HG02973 (cell line): ENCODE data around the gene STK32B.
"Not testable (repeated sequence)": the region's sequence is repeated elsewhere in the genome, so short reads cannot be mapped to it uniquely, and the experiment has no call there.

Source experiments
- ATAC-seq: cut with Tn5 transposase; IDR thresholded peaks from one replicate; pipeline ENCODE4 v1.9.1; 2021; ENCODE audit warnings: moderate library complexity; ENCODE audit not compliant: unreplicated experiment

Gene STK32B

DNA sequence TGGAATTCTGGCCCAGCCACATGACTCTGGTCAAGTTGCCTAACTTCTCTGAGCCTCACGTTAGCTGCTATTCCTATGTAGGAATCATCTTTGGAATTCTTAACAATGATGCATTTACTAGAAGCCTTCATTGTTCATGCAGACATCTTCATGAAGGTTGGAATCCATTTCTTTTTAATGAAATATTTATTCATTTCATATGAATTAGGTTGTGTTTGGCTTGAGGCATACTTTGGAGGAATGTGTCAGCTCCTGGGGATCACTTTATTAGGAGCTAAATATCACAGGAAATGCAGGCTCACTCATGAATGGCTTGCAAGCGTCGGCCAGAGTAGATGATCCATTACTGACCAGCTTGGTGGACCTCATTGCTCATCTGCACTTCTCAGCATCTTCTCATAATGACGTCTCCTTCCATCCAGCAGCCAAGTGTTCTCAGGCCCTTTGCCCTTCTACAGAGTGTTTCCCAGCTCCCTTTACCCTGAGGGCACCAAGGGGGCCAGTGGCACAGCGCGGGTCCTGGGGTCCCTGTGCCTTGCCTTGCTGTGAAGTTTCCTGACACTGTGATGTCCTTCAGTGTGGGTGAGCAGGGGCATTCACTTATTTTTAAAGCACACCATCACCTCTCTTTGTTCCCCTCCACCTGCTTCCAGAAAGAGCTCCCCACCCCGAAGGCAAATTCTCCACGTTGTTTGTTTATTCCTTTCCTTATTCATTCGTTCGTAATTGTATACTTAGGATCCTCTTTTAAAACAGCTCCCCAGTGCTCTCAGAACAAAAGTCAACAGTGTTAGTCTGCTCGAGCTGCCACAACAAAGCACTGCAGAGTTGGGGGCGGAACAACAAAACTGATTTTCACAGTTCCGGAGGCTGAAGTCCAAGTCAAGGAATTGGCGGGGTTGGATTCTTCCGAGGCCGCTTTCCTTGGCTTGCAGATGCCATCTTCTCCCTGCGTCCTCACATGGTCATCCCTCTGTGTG is 106.8 kb downstream of the STK32B start:
- ATAC-seq = no peak

DNA sequence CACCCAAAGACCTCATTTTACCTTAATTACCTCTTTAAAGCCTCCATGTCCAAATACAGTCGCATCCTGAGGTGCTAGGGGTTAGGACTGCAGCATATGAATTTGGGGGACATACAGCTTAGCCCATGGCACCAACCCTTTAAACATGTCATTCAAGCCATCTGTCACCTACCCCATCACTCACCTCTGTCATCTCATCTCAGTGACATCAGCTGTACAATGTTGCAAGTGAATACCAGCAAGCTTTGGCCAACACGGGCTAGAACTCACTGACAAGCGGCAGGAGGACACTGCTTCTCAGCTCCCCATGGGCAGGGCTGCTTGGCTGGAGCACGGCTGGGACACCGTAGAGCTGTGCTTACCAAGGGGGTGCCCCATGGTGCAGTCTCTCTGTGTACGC is 107.5 kb downstream of the STK32B start:
- no peak for ATAC-seq

DNA sequence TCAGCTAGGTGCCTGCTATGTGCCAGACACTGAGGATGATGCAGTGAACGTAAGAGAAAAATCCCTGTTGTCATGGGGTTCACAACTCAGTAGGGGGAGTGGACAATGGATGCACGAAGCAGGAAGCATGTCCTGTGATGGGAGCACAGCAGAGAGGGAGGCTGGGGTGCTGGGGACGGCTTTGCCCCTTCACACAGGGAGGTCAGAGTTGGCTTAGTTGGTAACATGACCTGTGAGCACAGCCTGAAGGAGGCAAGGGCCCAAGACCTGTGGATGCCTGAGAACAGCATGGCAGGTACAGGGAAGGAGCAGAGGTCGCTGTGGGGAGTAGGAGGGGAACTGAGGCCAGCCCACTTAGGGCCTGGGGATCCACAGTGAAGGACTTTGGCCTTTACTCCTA is 109.4 kb downstream of the STK32B start:
- no peak for ATAC-seq

DNA sequence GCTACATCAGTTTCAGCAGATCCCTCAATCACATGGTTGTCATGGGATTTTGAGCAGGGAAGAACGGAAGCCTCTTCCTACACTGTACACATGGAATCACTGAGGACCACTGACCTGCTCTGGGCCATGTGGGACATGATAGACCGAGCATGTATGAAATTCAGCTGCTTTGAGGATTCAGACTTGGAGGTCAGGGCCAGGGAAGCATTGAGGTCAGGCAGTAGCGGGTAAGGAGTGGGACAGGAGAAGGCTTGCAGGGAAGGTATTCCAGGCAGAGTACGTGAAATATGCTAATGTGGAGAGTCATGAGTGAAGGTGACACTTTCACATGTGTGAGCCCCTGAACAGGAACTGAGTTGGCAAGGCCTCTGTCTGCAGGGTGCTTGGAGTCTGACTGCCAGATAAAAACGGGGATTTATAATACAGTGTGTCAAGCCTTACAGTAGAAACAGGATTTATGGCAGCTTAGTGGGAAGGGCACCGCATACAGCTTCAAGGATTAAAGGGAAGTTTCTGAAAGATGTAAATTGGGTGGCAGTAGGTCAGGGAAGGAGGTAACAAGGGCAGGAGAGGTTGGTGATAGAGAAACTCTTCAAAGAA is 111.7 kb downstream of the STK32B start:
- no peak for ATAC-seq

DNA sequence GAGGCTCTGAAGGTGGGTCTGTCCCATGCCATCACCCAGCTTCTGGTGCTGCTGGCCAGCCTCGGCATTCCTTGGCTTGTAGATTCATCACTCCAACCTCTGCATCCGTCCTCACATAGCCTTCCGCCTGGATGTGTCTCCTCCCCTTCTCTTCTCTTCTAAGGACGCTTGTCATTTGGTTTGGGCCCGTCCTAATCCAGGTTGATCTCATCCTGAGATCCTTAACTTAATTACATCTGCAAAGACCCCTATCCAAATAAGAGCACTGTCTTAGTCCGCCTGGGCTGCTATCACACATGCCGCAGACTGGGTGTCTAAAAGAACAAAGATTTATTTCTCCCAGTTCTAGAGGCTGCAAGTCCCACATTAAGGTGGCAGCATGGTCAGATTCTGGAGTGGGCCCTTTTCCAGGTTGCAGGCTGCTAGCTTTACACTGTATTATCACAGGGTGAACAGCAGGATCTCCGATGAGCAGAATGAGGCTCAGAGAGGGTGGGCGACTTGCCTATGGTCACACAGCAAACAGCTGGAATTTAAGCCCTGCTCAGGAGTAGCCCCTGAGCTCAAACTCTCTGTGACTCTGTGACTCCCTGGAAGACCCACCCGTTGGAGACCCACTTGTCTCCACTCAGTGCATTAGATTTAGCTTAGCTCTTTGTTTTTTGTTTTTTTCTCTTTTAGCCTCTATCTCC is 113.1 kb downstream of the STK32B start:
- no peak for ATAC-seq

DNA sequence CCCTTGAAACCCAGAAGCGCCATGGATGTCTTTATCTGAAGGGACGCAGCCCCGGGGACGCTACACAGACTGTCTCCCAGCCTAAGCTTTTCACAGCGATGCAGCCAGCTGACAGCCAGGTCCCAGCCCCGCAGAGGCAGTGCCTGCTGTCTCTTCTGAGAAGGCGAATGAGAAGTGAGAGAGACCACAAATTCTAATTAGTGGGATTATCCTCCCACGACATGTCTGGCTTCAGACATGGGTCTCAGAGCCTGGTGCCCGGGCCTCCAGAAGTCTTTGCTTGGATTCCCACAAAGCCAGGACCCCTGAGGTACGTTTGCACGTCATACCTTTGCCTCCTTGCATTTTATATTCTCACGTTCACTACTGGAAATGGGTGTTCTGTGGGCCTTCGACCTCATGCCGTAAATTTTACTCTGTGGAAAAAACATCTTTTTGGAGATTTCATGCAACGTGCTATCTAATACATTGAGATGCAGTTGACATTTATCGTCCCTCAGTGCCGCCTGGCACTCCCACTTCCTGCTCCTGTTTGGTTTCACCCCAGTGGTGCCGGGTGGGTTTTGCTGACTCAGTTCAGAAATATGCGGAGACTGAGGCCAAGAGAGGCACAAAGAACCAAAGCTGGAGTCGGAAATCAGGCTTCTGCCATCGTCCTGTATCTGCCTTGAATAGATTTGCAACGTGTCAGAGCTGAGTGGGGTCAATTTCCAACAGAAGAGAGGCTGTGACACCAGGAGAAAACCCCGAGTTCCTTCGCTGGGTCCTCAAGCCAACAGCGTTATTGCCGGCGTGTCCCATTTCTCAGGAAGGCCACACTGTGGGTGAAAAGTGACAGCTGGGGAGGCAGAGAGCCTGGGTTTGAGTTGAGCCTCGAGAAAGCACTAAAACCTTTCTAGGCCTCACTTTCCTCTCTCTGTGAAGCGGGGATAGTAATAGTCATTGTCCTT is 114.4 kb downstream of the STK32B start:
- ATAC-seq = no peak

DNA sequence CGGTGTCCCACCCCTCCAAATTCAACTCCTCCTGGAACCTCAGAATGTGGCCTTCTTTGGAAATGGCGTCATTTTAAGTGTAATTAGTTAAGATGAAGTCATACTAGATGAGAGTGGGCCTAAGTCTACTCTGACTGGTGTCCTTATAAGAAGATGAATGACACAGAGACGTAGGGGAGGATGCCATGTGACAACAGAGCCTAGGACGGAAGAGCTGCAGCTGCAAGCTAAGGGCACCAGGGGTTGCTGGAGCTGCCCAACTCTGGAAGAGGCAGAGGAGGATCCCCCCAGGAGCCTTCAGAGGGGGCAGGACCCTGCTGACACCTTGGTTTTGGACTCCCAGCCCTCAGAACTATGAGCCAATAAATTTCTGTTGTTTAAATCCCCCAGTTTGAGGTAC is 115.1 kb downstream of the STK32B start:
- no peak for ATAC-seq

DNA sequence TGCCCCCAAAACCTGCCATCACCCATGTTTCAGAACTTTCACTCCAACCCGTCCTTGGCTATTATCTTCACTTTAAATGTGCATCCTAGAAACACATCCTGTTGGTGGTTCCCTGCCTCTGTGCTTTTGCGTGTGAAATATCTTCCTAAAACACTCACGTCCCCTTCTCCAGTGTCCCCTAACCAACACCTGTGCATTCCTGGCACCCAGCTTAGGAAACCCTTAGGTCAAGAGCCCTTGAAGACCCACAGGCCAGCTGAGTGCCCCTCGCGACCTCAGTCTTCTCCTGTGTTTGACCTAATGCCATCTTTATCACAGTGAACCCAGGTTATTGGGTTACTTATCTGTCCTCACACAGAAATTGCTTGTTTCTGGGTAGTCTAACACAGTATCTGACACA is 117.6 kb downstream of the STK32B start:
- ATAC-seq = no peak

DNA sequence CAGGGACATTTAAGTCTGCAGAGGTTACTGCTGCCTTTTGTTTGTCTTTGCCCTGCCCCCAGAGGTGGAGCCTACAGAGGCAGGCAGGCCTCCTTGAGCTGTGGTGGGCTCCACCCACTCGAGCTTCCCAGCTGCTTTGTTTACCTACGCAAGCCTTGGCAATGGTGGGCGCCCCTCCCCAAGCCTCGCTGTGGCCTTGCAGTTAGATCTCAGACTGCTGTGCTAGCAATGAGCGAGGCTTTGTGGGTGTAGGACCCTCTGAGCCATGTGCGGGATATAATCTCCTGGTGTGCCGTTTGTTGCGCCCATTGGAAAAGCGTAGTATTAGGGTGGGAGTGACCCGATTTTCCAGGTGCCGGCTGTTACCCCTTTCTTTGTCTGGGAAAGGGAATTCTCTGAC is 124.6 kb downstream of the STK32B start:
- not testable (repeated sequence) for ATAC-seq

DNA sequence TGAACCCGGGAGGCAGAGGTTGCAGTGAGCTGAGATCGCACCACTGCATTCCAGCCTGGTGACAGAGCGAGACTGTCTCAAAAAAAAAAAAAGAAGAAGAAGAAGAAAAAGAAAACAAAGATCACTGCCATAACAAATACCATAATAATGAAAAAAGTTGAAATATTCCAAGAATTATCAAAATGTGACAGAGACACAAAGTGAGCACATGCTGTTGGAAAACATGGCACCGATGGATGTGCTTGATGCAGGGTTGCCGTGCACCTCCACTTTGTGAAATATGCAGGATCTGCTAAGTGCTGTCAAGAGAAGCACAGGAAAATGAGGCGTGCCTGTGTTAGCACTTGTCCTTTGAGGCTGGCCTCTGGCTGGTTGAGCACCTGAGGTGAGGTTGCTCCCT is 133.3 kb downstream of the STK32B start:
- no peak for ATAC-seq

DNA sequence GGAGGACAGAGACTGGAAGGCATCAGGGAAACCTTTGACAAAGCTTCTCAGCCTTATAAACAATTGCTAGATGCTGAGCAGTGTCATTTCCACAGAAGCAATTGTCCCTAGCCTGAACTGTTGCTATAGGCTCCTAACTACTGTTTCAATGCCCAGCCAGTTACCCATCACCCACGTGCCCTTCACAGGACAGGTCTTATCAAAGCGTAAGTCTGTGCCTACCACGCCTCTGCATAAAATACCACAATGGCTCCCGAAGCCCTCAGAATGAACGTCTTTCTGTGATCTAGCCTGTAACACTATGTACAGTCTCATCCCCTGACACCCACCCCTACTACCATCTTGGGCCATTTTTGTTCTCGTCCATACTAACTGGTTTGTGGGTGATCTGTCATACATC is 134.3 kb downstream of the STK32B start:
- no peak for ATAC-seq

DNA sequence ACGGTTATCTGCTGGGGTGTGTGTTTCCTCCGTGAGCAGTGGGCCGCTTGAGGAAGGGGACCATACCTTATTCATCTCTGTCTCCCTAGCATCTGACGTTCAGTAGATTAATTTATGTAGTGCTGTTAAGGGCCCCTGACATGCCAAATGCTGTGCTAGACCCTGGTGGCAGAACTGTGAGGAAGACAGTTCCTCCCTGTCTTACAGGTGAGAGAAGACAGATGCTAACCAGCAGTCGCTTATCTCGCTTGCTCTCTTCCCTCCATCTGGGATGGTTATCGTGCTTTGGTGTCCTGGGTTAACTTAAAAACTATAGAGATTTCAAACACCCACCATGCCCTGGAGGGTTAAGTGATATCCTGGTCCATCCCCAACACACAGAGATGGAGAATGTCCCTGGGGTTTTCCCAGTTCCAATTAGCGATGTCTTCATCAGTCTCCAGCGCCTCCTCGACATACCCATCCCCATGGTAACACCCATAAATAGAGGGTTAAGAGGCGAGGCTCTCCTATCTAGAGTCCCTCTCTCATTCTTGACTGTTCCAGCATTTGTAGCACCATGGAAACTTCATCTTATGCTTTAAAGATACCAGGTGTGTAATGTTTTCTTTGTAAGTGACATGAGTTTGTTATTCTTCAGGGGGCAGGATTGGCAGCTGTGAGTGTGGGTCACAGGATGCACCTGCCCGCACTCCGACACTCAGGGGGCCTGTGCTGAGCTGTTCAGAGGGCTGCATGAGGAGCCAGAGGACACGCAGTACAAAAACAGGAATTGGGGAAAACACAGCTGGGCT is 135.2 kb downstream of the STK32B start:
- no peak for ATAC-seq

DNA sequence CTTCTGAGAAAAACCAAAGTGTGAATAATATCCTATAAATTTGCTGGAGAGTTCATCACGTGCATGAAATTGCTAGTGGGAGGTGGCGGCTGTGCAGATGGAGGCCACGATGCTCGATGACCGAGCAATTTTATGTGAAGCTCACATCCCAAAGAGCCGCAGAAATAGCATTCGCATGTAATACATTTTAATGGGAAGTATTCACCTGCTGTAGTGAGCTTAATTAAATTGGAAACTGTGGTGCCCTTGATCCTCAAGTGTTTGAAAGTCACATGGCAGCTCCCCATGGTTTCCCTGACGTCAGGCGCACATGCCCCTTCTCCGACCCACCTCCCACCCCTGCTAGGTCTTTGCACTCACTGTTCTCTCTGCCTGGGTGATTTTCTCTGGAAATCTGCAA is 136.8 kb downstream of the STK32B start:
- ATAC-seq = no peak

DNA sequence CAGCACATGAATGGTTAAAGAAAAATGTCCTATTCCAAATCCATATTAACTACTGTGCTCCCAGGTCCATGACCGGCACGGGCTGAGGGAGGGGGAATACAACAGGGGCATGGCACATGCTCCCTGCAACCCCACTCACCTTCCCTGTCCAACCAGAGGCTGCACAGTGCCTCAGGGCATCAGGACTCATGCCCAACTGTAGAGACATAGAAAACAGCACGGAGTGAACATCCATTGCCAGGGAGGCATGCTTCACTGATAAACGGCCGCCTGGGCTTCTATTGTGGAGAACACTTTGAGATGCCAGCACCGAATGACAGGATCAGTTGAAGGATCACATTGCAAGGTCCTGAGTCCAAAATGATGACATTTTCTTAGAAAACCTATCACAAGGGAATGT is 140.6 kb downstream of the STK32B start:
- no peak for ATAC-seq

DNA sequence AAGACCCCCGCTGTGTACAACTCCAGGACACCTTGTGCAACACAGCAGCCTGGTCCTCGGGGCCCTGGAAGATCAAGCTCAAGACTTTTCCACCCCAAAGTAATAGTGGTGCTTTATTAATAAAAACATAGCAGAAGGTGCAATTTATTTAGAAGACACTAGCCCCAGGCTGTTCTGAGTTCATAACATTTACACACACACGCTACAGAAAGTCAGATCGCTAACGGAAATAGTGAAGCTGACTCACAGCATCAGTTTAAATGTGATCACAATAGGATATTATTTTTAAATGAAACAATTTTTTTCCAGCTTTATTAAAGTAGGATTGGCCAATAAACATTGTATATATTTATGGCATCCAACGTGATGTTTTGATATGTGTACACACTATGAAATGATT is 141.0 kb downstream of the STK32B start:
- ATAC-seq = no peak

DNA sequence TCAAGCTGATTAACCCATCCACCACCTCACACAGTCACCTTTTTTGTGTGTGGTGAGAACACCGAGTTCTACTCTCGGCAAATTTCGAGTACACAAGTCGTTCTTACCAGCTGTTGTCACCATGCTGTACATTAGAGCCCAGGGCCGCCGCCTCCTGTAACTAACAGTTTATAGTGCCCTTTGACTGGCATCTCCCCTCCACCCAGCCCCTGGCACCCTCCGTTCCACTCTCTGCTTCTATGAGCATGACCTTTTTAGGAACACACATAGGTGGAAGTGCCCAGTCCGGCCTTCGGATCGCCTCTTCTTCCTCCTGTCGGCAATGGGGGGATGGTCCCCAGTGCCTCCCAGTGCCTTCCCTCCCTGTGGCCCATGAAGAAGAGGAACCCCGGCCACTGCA is 141.4 kb downstream of the STK32B start:
- ATAC-seq = no peak

DNA sequence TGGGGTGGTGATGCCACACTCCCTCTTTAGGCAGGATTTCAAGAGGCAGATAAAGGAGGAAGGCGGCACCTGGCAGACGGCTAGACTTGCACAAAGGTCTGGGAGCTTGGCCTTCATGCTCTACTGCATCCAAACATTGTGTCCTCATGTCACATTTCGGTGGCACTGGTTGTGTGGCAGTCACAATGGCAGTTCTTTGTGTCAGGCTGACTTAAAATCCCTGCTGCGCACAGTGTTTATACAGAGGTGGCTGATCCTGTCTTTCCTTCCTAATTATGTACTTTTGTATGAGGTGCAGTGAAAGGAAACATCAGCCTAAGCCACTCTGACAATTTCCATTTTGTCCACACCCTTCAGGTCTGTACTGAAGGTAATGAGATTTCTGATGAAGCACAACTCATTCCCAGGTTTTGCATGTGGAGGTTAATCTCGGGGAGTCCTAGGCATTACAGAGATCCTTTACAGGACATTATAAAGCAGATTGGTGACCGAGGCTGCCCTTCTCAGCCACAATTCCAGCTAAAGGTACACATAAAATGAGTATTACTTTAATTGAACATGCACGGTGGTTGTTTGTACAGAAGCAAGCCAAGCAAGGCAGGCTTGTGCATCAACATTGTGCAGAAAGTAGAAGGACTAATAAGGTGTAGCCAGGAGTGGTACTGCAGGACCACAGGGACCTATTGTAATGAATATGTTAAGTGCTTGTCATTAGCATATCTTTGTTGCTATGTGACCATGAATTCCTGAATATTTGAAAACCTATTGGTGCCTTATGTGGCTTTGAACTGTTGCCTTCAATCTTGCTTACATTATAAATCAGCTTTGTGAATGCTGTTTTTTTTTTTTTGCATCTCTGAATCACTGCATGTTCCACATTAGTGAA is 147.6 kb downstream of the STK32B start:
- ATAC-seq = no peak

DNA sequence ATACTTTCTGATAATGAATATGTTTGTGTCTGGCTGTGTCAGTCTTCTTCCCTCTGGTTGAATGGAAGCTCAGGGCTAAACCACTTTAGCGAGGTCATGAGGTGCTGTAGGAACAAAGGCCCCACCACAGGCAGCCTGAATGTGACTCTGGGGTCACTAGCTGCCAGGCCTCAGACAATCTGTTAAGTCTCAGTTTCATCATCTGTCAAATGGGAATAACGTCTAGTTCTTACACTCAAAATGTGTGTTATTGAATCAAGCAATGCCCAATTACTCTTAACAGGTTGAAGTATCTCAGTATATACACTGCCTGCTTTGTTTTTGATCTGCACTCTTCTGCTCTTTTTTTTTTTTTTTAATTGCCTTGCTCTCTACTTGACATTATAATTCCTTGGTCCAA is 148.6 kb downstream of the STK32B start:
- no peak for ATAC-seq

DNA sequence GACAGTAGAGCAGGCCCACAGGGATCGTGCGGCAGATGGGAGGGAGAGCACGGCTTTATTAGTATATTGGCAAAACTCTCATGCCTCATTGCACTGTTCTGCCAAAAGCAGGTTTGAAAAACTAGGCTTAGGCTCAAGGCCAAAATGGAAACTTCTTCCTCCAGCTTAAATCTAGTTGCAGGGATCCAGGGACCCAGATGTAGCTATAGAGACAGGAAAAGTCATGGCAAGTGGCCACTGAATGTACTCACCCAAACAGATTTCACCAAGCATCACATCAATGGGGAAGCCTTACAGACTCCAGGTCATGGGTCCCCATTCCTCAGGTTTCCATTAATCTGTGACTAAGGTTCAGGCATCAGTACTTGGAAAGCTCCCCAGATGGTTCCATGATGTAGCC is 149.2 kb downstream of the STK32B start:
- ATAC-seq = no peak
